Choroid plexus epithelial cell (primary cell): Measurements from ENCODE around the gene IRX3.

Experiments used
- DNase-seq: peaks from one replicate; pipeline ENCODE4 v3.0.0-alpha.2; 2010; ENCODE audit warnings: low read depth
- H3K4me3 ChIP-seq: 2 replicates; pipeline ENCODE4 v1.5.1; 2011; ENCODE audit warnings: low read depth, mild to moderate bottlenecking, control low read depth, low read length, moderate library complexity
- CTCF ChIP-seq: conservative IDR thresholded peaks from 2 replicates; pipeline ENCODE4 v1.5.1; 2011; ENCODE audit warnings: low read depth, mild to moderate bottlenecking, control low read depth, inconsistent platforms, low read length, moderate library complexity

Gene IRX3

GRCh38 chr16:54325616-54326265, 39.2 kb upstream of the IRX3 start:
- TF ChIP-seq CTCF = no peak

GRCh38 chr16:54324716-54325115, 38.1 kb upstream of the IRX3 start:
- H3K4me3 ChIP-seq = no peak overlapping the region
- no peak for TF ChIP-seq CTCF
- DNase-seq = no peak

More at GRCh38 chr16:54325616-54326265, 39.2 kb upstream of the IRX3 start:
- DNase-seq = no peak
- no peak overlapping the region for H3K4me3 ChIP-seq

GRCh38 chr16:54320697-54321340, 34.2 kb upstream of the IRX3 start:
- no peak for TF ChIP-seq CTCF
- DNase-seq = no peak

GRCh38 chr16:54318941-54319340, 32.4 kb upstream of the IRX3 start:
- TF ChIP-seq CTCF = no peak
- H3K4me3 ChIP-seq = no peak overlapping the region
- DNase-seq = peak; percentile 11

More at GRCh38 chr16:54320697-54321340, 34.2 kb upstream of the IRX3 start:
- H3K4me3 ChIP-seq = no peak overlapping the region

GRCh38 chr16:54317101-54317611, 30.6 kb upstream of the IRX3 start:
- no peak for DNase-seq
- no peak overlapping the region for H3K4me3 ChIP-seq
- TF ChIP-seq CTCF = no peak

- no peak for DNase-seq
- no peak overlapping the region for H3K4me3 ChIP-seq
- no peak for TF ChIP-seq CTCF
These were observed 29.7 kb upstream of the IRX3 start for GRCh38 chr16:54316095-54316889.
